ENCODE data around the gene CNTN2. TPM values are rescaled to one million over a fixed set of nuclear protein-coding genes. Genes with fewer than 3 reads are reported as not detected.

CNTN2 gene
- total and polyA plus RNA-seq, 7 donors: 0.01 to 0.06 (median 0.05) TPM; not detected in 4

DNA sequence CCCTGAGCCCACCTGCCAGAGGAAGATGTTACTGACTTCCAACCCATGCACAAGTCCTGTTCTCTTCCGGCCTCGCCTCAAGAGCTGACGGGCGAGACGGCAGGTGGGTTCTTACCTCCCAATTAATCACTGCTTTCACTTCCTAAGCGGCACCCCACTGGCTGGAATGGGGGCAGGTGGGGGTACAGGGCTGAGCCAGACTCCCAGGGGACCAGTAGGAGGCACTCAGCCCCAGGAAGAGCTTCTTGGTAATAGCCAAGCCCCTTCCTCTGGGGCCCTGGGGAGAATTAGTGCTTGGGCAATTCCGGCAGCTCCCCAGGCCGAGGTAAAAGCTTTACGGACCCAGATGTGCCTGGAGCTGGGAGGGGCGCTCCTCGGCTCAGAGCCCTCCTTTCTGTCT lies 9.7 kb downstream of the CNTN2 start:
- 79 to 84% (median 80%) methylated on average over 7 to 11 of the region's 11 CpGs for WGBS, 3 donors
- TF ChIP-seq CTCF (IDR thresholded peaks at IDR 0.05): no peak
- intact Hi-C loops (cut with DNase I): no loop called here
- Histone ChIP-seq H3K27me3 (ENCODE audit: insufficient read depth in 3 of 3, low read length in 2 of 3) (peaks cover 0 to 10% (median 0%) of the 10 kb centered on the region in 3 donors), H3K4me1 (no peaks in the 10 kb centered on the region), H3K27ac (no peak overlapping the region), H3K9me3 (no peaks in the 10 kb centered on the region), H3K4me3 (no peak overlapping the region), H3K36me3 (ENCODE audit: insufficient read depth in 1 of 2, low read depth in 1 of 2) (no peaks in the 10 kb centered on the region)
- DNase-seq (no peak), ATAC-seq (no peak)

GRCh38 chr1:205053296-205053695 lies 10.3 kb downstream of the CNTN2 start:
- 86 to 94% (median 90%) methylated on average over 5 of the region's 5 CpGs for WGBS, 3 donors
- H3K36me3 ChIP-seq (ENCODE audit: insufficient read depth in 1 of 2, low read depth in 1 of 2): no peaks in the 10 kb centered on the region
- no peak for ATAC-seq
- intact Hi-C loops (cut with DNase I): no loop called here
- no peaks in the 10 kb centered on the region for H3K4me1 ChIP-seq
- H3K27me3 ChIP-seq (ENCODE audit: insufficient read depth in 3 of 3, low read length in 2 of 3): peaks cover 0 to 4% (median 0%) of the 10 kb centered on the region in 3 donors
- DNase-seq: no peak
- TF ChIP-seq CTCF (IDR thresholded peaks at IDR 0.05): no peak
- H3K27ac ChIP-seq: no peak overlapping the region
- no peaks in the 10 kb centered on the region for H3K9me3 ChIP-seq
- no peak overlapping the region for H3K4me3 ChIP-seq

DNA sequence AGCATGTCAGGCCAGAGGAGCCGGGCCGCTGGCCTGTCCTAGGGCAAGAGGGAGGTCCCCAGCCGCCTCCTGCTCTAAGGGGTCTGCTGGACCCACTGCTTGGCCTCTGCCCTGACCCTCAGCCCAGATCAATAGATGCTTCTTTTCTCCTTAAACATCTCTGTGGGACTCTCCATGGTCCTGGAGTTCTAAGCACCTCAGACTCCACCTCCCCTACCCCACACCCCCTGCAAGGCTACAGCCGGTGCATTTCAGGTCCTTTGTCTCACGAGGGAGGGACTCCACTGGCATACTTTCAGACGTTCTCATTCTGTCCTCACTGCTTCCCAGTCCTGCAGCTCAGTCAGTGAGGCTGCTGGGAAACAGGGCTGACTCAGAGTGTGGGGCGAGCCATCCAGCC lies 11.0 kb downstream of the CNTN2 start:
- ATAC-seq (no peak), DNase-seq (no peak)
- no peaks in the 10 kb centered on the region for H3K36me3 ChIP-seq (ENCODE audit: insufficient read depth in 1 of 2, low read depth in 1 of 2)
- intact Hi-C loops (cut with DNase I): no loop called here
- WGBS, 3 donors: 46 to 51% (median 46%) methylated on average over 5 to 7 of the region's 7 CpGs
- H3K27me3 ChIP-seq (ENCODE audit: insufficient read depth in 3 of 3, low read length in 2 of 3): no peaks in the 10 kb centered on the region
- H3K9me3 ChIP-seq: no peaks in the 10 kb centered on the region
- no peaks in the 10 kb centered on the region for H3K4me1 ChIP-seq
- H3K4me3 ChIP-seq: no peak overlapping the region
- H3K27ac ChIP-seq: no peak overlapping the region
- no peak for TF ChIP-seq CTCF (IDR thresholded peaks at IDR 0.05)

GRCh38 chr1:205056188-205056611 lies 13.2 kb downstream of the CNTN2 start:
- intact Hi-C loops (cut with DNase I): loop anchor here in 1 of 2 donors (5.0 kb wide), 1 partner anchor 59 kb away; no protein-coding TSS in a partner anchor
- Histone ChIP-seq H3K9me3 (no peaks in the 10 kb centered on the region), H3K4me3 (no peak overlapping the region), H3K36me3 (ENCODE audit: insufficient read depth in 1 of 2, low read depth in 1 of 2) (no peaks in the 10 kb centered on the region), H3K27me3 (ENCODE audit: insufficient read depth in 3 of 3, low read length in 2 of 3) (no peaks in the 10 kb centered on the region), H3K4me1 (no peaks in the 10 kb centered on the region), H3K27ac (no peak overlapping the region)
- 70 to 77% (median 71%) methylated on average over 11 to 13 of the region's 13 CpGs for WGBS, 3 donors
- no peak for DNase-seq
- TF ChIP-seq CTCF (IDR thresholded peaks at IDR 0.05): no peak
- ATAC-seq: no peak

GRCh38 chr1:205056956-205057568 lies 14.1 kb downstream of the CNTN2 start:
- no peak overlapping the region for H3K4me3 ChIP-seq
- H3K4me1 ChIP-seq: no peaks in the 10 kb centered on the region
- H3K9me3 ChIP-seq: no peaks in the 10 kb centered on the region
- TF ChIP-seq CTCF (IDR thresholded peaks at IDR 0.05): no peak
- H3K36me3 ChIP-seq (ENCODE audit: insufficient read depth in 1 of 2, low read depth in 1 of 2): no peaks in the 10 kb centered on the region
- 93 to 98% (median 96%) methylated on average over 6 of the region's 6 CpGs for WGBS, 3 donors
- peak in 1 of 2 donors; percentile 29 for DNase-seq
- H3K27ac ChIP-seq: no peak overlapping the region
- no peaks in the 10 kb centered on the region for H3K27me3 ChIP-seq (ENCODE audit: insufficient read depth in 3 of 3, low read length in 2 of 3)
- no peak for ATAC-seq
- intact Hi-C loops (cut with DNase I): loop anchor here in 1 of 2 donors (5.0 kb wide), 1 partner anchor 60 kb away; no protein-coding TSS in a partner anchor

All from psoas muscle (tissue), 8 donors.